CD4-positive, alpha-beta T cell (primary cell): ENCODE data around the gene PAQR8. TPM values are rescaled to one million over a fixed set of nuclear protein-coding genes. Genes with fewer than 3 reads are reported as not detected.

Experiments
- ATAC-seq: fragments of 200-7000 bp; cut with Tn5 transposase; one replicate; pipeline ENCODE4 v1.10.0; 2022; ENCODE audit warnings: mild to moderate bottlenecking; ENCODE audit not compliant: poor library complexity
- CTCF ChIA-PET: fragments of 350-600 bp; sonication (Branson Sonifier 250); formaldehyde crosslinking; loops from one replicate; lab custom pipeline; 2021; ENCODE audit warnings: antibody characterized with exemption, inconsistent platforms; lab: Charles Lee
- POLR2A ChIA-PET: fragments of 350-600 bp; sonication (Branson Sonifier 250); formaldehyde crosslinking; loops from one replicate; lab custom pipeline; 2021; ENCODE audit warnings: antibody characterized with exemption, inconsistent platforms; lab: Charles Lee
- DNase-seq, 14 experiments: peaks; one replicate each; pipeline ENCODE4 v3.0.0-alpha.2; 2013 to 2020; ENCODE audit warnings: mixed read lengths in 2 of 14
- H3K27ac ChIP-seq, 2 donors: one replicate each; pipeline versions ENCODE4 v1.5.1 to v1.7.0; 2013; ENCODE audit warnings: low read length in 2 of 2, low read depth in 1 of 2, mild to moderate bottlenecking in 1 of 2
- H3K27me3 ChIP-seq, 2 experiments: 1 replicate in 1 of 2; 2 replicates in 1 of 2; pipeline versions ENCODE4 v1.6.1 to v1.7.0; 2013; ENCODE audit warnings: low read length in 2 of 2, control low read depth in 1 of 2, mild to moderate bottlenecking in 1 of 2, moderate library complexity in 1 of 2; ENCODE audit not compliant: insufficient read depth in 2 of 2, control insufficient read depth in 1 of 2
- H3K36me3 ChIP-seq: one replicate; pipeline ENCODE4 v1.6.1; 2013; ENCODE audit warnings: low read length, control low read depth; ENCODE audit not compliant: insufficient read depth
- H3K4me1 ChIP-seq: one replicate; pipeline ENCODE4 v1.6.1; 2013; ENCODE audit warnings: low read length, control low read depth; ENCODE audit not compliant: insufficient read depth
- H3K4me3 ChIP-seq: one replicate; pipeline ENCODE4 v1.5.1; 2013; ENCODE audit warnings: mild to moderate bottlenecking, low read length, moderate library complexity
- H3K9me3 ChIP-seq, 2 experiments: 1 replicate in 1 of 2; 2 replicates in 1 of 2; pipeline versions ENCODE4 v1.6.1 to v1.7.0; 2013; ENCODE audit warnings: low read length in 2 of 2, mild to moderate bottlenecking in 2 of 2, control low read depth in 1 of 2, moderate library complexity in 1 of 2; ENCODE audit not compliant: control insufficient read depth in 1 of 2, insufficient read depth in 1 of 2
- H3K27ac Mint-ChIP-seq: one replicate; pipeline ENCODE4 v1.8.0; 2020; ENCODE audit warnings: mixed read lengths
- H3K27me3 Mint-ChIP-seq: one replicate; pipeline ENCODE4 v1.8.0; 2021; ENCODE audit warnings: mixed read lengths
- H3K36me3 Mint-ChIP-seq: one replicate; pipeline ENCODE4 v1.8.0; 2021; ENCODE audit warnings: low read depth, mixed read lengths
- H3K4me1 Mint-ChIP-seq: one replicate; pipeline ENCODE4 v1.8.0; 2021; ENCODE audit warnings: low read depth, mixed read lengths
- H3K4me3 Mint-ChIP-seq: one replicate; pipeline ENCODE4 v1.8.0; 2020; ENCODE audit warnings: mild to moderate bottlenecking, mixed read lengths
- H3K9me3 Mint-ChIP-seq: one replicate; pipeline ENCODE4 v1.8.0; 2020; ENCODE audit warnings: mixed read lengths
- intact Hi-C, 2 experiments: fragments of 100-400 bp; cut with DNase I in 1 of 2; cut with micrococcal nuclease in 1 of 2; formaldehyde crosslinking; loops; one replicate each; pipeline versions ENCODE4 v1.15.1 to v1.9.0; 2023 to 2025; cut with DNase I, micrococcal nuclease
- total RNA-seq, 174 experiments: library from RNA in 2 of 174; stranded (reverse) in 2 of 174; gene quantifications; one replicate each; pipeline ENCODE4 v1.2.3 and lab custom pipeline; 2021 to 2026
- TF ChIP-seq, protein P1 (sequence below): fragments of 200-600 bp; IDR thresholded peaks from one replicate; pipeline ENCODE4 v1.8.0; 2022; ENCODE audit warnings: antibody characterized with exemption, mild to moderate bottlenecking

Gene PAQR8
- total RNA-seq, 2 experiments from 2014 or later: 1.8 to 1.9 TPM

DNA sequence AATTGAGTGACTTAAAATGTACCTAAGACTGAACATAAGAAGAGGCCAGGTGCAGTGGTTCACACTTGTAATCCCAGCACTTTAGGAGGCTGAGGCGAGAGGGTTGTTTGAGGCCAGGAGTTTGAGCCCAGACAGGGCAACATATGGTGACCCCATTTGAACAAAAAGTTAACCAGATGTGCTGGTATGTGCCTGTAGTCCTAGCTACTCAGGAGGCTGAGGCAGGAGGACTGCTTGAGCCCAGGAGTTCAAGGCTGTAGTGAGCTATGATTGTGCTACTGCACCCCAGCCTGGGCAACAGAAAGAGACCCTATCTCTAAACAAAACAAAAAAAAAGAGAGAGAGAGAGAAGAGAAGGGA is 10.1 kb upstream of the PAQR8 start:
- Mint-ChIP-seq H3K4me3 (no peak overlapping the region), H3K4me1 (peaks cover 25% of the 10 kb centered on the region), H3K36me3 (no peaks in the 10 kb centered on the region), H3K27ac (no peak overlapping the region), H3K27me3 (no peaks in the 10 kb centered on the region), H3K9me3 (no peaks in the 10 kb centered on the region)
- no peaks in the 10 kb centered on the region for H3K9me3 ChIP-seq
- H3K4me1 ChIP-seq: peaks cover 7% of the 10 kb centered on the region
- H3K27ac ChIP-seq: no peak overlapping the region
- DNase-seq (no peak), ATAC-seq (no peak)
- ChIA-PET POLR2A (interaction anchor here (2.2 kb wide), 1 partner anchor 10 kb away, joined by 8 read pairs; the partner anchor contains the start of gene PAQR8), CTCF (no interaction called here)
- intact Hi-C loops: no loop called here
- H3K27me3 ChIP-seq: no peaks in the 10 kb centered on the region
- no peak overlapping the region for H3K4me3 ChIP-seq
- TF ChIP-seq, protein P1, sequence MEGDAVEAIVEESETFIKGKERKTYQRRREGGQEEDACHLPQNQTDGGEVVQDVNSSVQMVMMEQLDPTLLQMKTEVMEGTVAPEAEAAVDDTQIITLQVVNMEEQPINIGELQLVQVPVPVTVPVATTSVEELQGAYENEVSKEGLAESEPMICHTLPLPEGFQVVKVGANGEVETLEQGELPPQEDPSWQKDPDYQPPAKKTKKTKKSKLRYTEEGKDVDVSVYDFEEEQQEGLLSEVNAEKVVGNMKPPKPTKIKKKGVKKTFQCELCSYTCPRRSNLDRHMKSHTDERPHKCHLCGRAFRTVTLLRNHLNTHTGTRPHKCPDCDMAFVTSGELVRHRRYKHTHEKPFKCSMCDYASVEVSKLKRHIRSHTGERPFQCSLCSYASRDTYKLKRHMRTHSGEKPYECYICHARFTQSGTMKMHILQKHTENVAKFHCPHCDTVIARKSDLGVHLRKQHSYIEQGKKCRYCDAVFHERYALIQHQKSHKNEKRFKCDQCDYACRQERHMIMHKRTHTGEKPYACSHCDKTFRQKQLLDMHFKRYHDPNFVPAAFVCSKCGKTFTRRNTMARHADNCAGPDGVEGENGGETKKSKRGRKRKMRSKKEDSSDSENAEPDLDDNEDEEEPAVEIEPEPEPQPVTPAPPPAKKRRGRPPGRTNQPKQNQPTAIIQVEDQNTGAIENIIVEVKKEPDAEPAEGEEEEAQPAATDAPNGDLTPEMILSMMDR: no peak
- H3K36me3 ChIP-seq: no peaks in the 10 kb centered on the region

DNA sequence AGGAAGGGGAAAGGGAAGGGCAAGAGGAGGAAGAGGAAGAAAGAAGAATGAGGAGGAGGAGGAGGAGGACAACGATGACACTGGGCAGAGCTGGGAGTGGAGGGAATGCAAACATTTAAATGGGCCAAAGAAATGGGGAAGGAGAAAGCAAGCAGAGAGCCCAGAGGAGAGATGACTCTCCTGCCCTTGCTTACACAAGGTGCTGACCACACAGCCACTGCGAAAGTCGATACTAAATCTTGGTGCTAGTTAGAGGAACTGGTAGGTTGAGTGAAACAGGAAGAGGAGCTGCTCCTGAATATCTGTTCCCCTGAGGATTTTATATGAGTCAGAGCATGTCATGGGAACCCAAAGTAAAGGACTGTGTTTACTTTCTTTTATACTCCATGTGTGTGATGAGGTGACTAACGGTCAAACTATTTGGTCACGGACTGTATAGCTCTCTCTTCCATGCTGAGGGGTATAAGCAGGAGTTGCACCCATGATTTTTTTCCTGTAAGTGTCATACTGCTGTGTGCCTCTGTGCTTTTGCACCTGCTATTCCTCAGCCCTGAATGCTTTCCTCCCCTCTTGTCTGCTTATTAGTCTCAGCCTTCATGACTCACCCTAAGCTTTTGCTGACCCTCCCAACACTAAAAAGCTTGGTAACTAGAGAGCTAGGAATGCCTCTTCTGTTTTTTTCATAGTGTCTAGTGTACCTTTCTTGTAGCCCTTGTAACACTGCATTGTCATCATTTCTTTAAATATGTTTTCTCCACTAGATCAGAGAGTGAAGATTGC is 9.5 kb upstream of the PAQR8 start:
- H3K9me3 ChIP-seq: no peaks in the 10 kb centered on the region
- Mint-ChIP-seq H3K27me3 (no peaks in the 10 kb centered on the region), H3K4me3 (no peak overlapping the region), H3K27ac (no peak overlapping the region), H3K36me3 (no peaks in the 10 kb centered on the region), H3K9me3 (no peaks in the 10 kb centered on the region), H3K4me1 (peaks cover 25% of the 10 kb centered on the region)
- ChIA-PET POLR2A (interaction anchor here (2.2 kb wide), 1 partner anchor 10 kb away, joined by 8 read pairs; the partner anchor contains the start of gene PAQR8), CTCF (no interaction called here)
- no peaks in the 10 kb centered on the region for H3K27me3 ChIP-seq
- TF ChIP-seq, protein P1: no peak
- intact Hi-C loops: no loop called here
- DNase-seq (peak in 3 of 14 experiments; percentile 30 to 71 (median 59)), ATAC-seq (peak; percentile 34)
- no peak overlapping the region for H3K4me3 ChIP-seq
- H3K27ac ChIP-seq: no peak overlapping the region
- H3K4me1 ChIP-seq: peaks cover 7% of the 10 kb centered on the region
- H3K36me3 ChIP-seq: no peaks in the 10 kb centered on the region

DNA sequence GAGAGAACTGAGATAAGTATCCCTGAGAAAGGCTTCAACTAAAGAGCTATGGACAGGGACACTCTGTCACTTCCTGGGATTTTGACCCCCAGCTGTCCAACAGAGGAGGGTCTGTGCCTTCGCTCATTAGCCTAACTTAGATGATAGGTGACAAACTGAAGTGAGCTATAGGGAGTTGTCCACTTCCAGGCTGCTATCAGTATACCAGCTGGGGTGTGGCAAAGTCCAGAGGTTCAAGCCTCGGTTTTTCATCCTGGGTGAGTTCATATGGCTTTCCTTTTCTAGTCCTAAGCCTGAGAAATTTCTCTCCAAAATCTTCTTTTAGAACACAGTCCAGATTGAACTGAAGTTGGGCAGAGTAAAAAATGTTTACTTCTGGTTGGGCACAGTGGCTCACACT is 5.9 kb upstream of the PAQR8 start:
- CTCF ChIA-PET: interaction anchor here (1.1 kb wide), 1 partner anchor 52 kb away, joined by 5 read pairs; no protein-coding TSS in a partner anchor
- ATAC-seq (no peak), DNase-seq (no peak)
- Mint-ChIP-seq H3K9me3 (no peaks in the 10 kb centered on the region), H3K4me3 (no peak overlapping the region), H3K4me1 (peaks cover 18% of the 10 kb centered on the region), H3K36me3 (no peaks in the 10 kb centered on the region), H3K27ac (no peak overlapping the region), H3K27me3 (no peaks in the 10 kb centered on the region)
- intact Hi-C loops: loop anchor here in 1 of 2 experiments (5.0 kb wide), 1 partner anchor 44 kb away; no protein-coding TSS in a partner anchor
- Histone ChIP-seq H3K9me3 (no peaks in the 10 kb centered on the region), H3K4me3 (no peak overlapping the region), H3K36me3 (no peaks in the 10 kb centered on the region), H3K27ac (no peak overlapping the region), H3K27me3 (no peaks in the 10 kb centered on the region), H3K4me1 (peaks cover 7% of the 10 kb centered on the region)
- POLR2A ChIA-PET: no interaction called here
- TF ChIP-seq, protein P1: no peak
